Fibroblast of mammary gland (primary cell): ENCODE data around the gene UIMC1.

ENCODE experiments used
- DNase-seq: peaks from one replicate; pipeline ENCODE4 v3.0.0-alpha.2; 2010; ENCODE audit warnings: low read depth
- H3K4me3 ChIP-seq: 2 replicates; pipeline ENCODE4 v1.5.1; 2011; ENCODE audit warnings: low read depth, mild to moderate bottlenecking, low read length, moderate library complexity; ENCODE audit not compliant: control insufficient read depth
- TF ChIP-seq, protein P1 (sequence below): conservative IDR thresholded peaks from 2 replicates; pipeline ENCODE4 v1.5.1; 2011; ENCODE audit warnings: low read depth, low read length, inconsistent platforms; ENCODE audit not compliant: control insufficient read depth, insufficient read depth

UIMC1 gene

DNA sequence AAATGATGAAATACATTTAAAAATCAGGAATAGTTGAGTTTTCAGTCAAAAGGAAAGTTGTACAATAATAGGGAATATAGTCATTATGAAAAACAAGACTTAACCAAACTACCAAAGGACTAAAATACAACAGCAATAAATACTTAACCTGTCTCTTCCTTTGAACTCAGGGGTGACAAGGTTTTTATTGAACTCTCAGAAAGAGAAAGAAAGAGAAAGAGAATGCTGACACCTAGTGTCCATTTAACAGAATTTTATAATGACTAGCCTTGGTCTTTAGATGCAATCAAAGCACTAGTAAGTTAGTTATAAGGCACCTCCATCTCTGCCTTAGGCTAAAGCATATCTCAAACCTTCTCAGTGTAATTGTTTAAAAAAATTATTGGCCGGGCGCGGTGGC is 47.5 kb downstream of the UIMC1 start:
- TF ChIP-seq, protein P1, sequence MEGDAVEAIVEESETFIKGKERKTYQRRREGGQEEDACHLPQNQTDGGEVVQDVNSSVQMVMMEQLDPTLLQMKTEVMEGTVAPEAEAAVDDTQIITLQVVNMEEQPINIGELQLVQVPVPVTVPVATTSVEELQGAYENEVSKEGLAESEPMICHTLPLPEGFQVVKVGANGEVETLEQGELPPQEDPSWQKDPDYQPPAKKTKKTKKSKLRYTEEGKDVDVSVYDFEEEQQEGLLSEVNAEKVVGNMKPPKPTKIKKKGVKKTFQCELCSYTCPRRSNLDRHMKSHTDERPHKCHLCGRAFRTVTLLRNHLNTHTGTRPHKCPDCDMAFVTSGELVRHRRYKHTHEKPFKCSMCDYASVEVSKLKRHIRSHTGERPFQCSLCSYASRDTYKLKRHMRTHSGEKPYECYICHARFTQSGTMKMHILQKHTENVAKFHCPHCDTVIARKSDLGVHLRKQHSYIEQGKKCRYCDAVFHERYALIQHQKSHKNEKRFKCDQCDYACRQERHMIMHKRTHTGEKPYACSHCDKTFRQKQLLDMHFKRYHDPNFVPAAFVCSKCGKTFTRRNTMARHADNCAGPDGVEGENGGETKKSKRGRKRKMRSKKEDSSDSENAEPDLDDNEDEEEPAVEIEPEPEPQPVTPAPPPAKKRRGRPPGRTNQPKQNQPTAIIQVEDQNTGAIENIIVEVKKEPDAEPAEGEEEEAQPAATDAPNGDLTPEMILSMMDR = peak; percentile 36
- no peak overlapping the region for H3K4me3 ChIP-seq
- DNase-seq = peak; percentile 41

GRCh38 chr5:176956756-176957155 is 49.8 kb downstream of the UIMC1 start:
- no peak overlapping the region for H3K4me3 ChIP-seq
- DNase-seq = no peak
- TF ChIP-seq, protein P1 = no peak

GRCh38 chr5:176955895-176956294 is 50.7 kb downstream of the UIMC1 start:
- peak; percentile 63 for DNase-seq
- TF ChIP-seq, protein P1 = no peak
- no peak overlapping the region for H3K4me3 ChIP-seq

GRCh38 chr5:176954050-176954449 is 52.5 kb downstream of the UIMC1 start:
- DNase-seq = no peak
- H3K4me3 ChIP-seq = no peak overlapping the region
- TF ChIP-seq, protein P1 = no peak

DNA sequence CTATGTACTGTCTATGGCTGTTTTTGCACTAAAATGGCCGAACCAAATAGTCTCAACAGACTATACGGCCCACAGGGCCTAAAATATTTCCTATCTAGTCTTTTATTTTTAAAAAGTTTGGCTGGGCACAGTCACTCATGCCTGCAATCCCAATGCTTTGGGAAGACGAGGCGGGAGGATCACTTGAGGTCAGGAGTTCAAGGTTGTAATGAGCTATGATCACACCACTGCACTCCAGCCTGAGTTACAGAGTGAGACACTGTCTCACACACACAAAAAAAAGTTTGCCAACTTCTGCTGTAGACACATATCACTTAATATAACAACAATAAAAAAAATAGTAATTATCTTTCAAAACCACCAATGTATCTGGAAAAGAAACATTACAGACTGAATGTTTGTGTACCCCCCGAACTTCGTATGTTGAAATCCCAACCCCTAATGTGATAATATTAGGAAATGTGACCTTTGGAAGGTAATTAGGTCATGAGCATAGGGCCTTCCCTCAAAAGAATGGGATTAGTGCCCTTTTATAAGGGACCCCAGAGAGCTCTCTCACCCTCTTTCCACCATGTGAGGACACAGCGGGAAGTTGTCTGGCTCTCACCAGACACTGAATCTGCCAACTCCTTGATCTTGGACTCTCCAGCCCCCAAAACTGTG is 53.9 kb downstream of the UIMC1 start:
- no peak for DNase-seq
- no peak overlapping the region for H3K4me3 ChIP-seq
- TF ChIP-seq, protein P1 = no peak

DNA sequence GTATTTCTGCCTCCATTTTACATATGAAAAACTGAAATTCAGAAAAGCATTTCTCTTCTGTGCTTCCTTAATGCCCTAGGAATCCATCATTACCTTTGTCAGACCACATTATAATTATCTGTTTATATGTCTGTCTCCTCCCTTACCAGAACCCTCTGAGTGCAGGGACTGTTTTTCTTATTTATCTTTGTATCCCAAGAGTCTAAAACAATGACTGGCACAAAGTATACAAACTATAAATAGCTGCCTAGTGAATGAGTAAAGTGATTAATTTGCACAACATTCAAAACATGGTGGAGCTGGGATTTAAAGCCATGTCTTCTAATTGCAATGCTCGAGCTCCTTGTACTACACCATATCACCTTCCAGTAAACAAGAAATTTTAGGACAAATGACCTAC is 58.1 kb downstream of the UIMC1 start:
- DNase-seq = no peak
- TF ChIP-seq, protein P1 = no peak
- H3K4me3 ChIP-seq = no peak overlapping the region

DNA sequence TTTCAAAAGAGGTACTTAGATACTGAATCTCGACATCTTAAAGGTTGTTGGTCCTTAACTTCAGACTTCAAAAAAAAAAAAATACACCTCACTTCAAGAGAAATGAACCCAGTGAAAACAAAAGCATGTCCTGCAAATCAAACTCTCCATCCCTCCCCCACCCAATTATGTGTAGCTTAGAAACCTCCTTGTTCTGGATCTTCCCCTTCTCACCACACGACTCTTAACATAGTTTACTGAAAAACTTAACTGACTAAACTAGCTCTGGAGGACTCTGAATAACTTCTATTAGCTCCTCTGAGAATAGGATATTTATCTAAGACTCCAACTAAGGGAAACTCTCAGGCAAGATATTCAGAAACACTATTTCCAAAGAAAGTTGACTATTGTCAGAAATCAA is 58.7 kb downstream of the UIMC1 start:
- H3K4me3 ChIP-seq = no peak overlapping the region
- TF ChIP-seq, protein P1 = no peak
- no peak for DNase-seq
